Panc1 (cell line): ENCODE data around the gene ZNF563. TPM values are rescaled to one million over a fixed set of nuclear protein-coding genes. Genes with fewer than 3 reads are reported as not detected.
A peak's percentile ranks its signal among the peaks of the same experiment; 100 is the strongest.

ENCODE experiments used
- ATAC-seq: fragments of 200-7000 bp; cut with Tn5 transposase; 2 replicates; pipeline ENCODE4 v1.9.1; 2020; ENCODE audit warnings: mild to moderate bottlenecking, moderate library complexity
- BruUV-seq: library from RNA; stranded (reverse); fragments of 400-500 nt; replicated peaks from 2 replicates; lab custom pipeline; 2021; lab: Mats Ljungman, UMichigan
- CTCF ChIA-PET: fragments of 300-600 bp; sonication (Branson Sonifier 250); formaldehyde crosslinking; loops from one replicate; lab custom pipeline; 2022; ENCODE audit warnings: antibody characterized with exemption; lab: Charles Lee
- POLR2A ChIA-PET: fragments of 300-600 bp; sonication (Branson Sonifier 250); formaldehyde crosslinking; loops from one replicate; lab custom pipeline; 2022; ENCODE audit warnings: antibody characterized with exemption; lab: Charles Lee
- DNase-seq: peaks from one replicate; pipeline ENCODE4 v3.0.0-alpha.2; 2010; ENCODE audit warnings: low read depth, low spot score
- H3K27ac ChIP-seq: 2 replicates; pipeline ENCODE4 v1.5.1; 2011; ENCODE audit warnings: mild to moderate bottlenecking, low read length, inconsistent platforms
- H3K27me3 ChIP-seq: fragments of 200-500 bp; sonication (Bioruptor generic); 2 replicates; pipeline ENCODE4 v1.6.0; 2014; ENCODE audit warnings: low read length, inconsistent platforms; ENCODE audit not compliant: control insufficient read depth, insufficient read depth
- H3K36me3 ChIP-seq: fragments of 200-500 bp; sonication (Bioruptor generic); 2 replicates; pipeline ENCODE4 v1.5.1; 2014; ENCODE audit warnings: inconsistent platforms, mild to moderate bottlenecking, low read length, moderate library complexity; ENCODE audit not compliant: control insufficient read depth, insufficient read depth
- H3K4me1 ChIP-seq: 2 replicates; pipeline ENCODE4 v1.5.1; 2011; ENCODE audit warnings: inconsistent platforms, mild to moderate bottlenecking, low read length, moderate library complexity; ENCODE audit not compliant: control insufficient read depth, insufficient read depth
- H3K4me3 ChIP-seq, 2 experiments: 2 replicates each; pipeline ENCODE4 v1.5.1; 2011 to 2012; ENCODE audit warnings: low read depth in 2 of 2, low read length in 2 of 2, mild to moderate bottlenecking in 2 of 2, inconsistent platforms in 1 of 2, moderate library complexity in 1 of 2
- H3K9me3 ChIP-seq: fragments of 200-500 bp; sonication (Bioruptor generic); 2 replicates; pipeline ENCODE4 v1.5.1; 2014; ENCODE audit warnings: low read depth, mild to moderate bottlenecking, inconsistent platforms, low read length, moderate library complexity; ENCODE audit not compliant: control insufficient read depth, insufficient read depth
- CTCF ChIP-seq: fragments of 450-650 bp; IDR thresholded peaks from 2 replicates; pipeline ENCODE4 v1.5.1; 2017; ENCODE audit warnings: mild to moderate bottlenecking
- POLR2AphosphoS5 ChIP-seq: IDR thresholded peaks from 2 replicates; pipeline ENCODE4 v1.6.1; 2012; ENCODE audit warnings: mild to moderate bottlenecking, low read depth, low read length, moderate library complexity
- SIN3A ChIP-seq: IDR thresholded peaks from 2 replicates; pipeline ENCODE4 v1.6.1; 2012; ENCODE audit warnings: low read depth, mild to moderate bottlenecking, low read length, moderate library complexity, borderline replicate concordance; ENCODE audit not compliant: insufficient read depth
- TCF7L2 ChIP-seq: IDR thresholded peaks from 2 replicates; pipeline ENCODE4 v1.6.1; 2011; ENCODE audit warnings: mild to moderate bottlenecking, low read depth, low read length, inconsistent platforms
- in situ Hi-C: cut with HindIII; loops from 2 replicates; pipeline ENCODE4 v1.10.0; 2016; ENCODE audit warnings: low sequenced_read_pairs, low pct_unique_long_range_greater_than_20kb
- intact Hi-C: fragments of 100-400 bp; cut with micrococcal nuclease; formaldehyde crosslinking; loops from one replicate; pipeline ENCODE4 v1.10.0; 2022; ENCODE audit not compliant: unreplicated experiment
- total RNA-seq: library from RNA; stranded (reverse); gene quantifications from one replicate; pipeline ENCODE4 v1.2.1, GENCODE V29; 2021; ENCODE audit not compliant: unreplicated experiment
- TF ChIP-seq, protein P1 (sequence below), 2 experiments: IDR thresholded peaks; 2 replicates each; pipeline ENCODE4 v1.6.1; 2011 to 2012; ENCODE audit warnings: low read depth in 2 of 2, control low read depth in 1 of 2, low read length in 1 of 2, mild to moderate bottlenecking in 1 of 2, moderate library complexity in 1 of 2; ENCODE audit not compliant: insufficient read depth in 1 of 2

Gene ZNF563
- total RNA-seq, 1 experiment from 2014 or later = 2.2 TPM

DNA sequence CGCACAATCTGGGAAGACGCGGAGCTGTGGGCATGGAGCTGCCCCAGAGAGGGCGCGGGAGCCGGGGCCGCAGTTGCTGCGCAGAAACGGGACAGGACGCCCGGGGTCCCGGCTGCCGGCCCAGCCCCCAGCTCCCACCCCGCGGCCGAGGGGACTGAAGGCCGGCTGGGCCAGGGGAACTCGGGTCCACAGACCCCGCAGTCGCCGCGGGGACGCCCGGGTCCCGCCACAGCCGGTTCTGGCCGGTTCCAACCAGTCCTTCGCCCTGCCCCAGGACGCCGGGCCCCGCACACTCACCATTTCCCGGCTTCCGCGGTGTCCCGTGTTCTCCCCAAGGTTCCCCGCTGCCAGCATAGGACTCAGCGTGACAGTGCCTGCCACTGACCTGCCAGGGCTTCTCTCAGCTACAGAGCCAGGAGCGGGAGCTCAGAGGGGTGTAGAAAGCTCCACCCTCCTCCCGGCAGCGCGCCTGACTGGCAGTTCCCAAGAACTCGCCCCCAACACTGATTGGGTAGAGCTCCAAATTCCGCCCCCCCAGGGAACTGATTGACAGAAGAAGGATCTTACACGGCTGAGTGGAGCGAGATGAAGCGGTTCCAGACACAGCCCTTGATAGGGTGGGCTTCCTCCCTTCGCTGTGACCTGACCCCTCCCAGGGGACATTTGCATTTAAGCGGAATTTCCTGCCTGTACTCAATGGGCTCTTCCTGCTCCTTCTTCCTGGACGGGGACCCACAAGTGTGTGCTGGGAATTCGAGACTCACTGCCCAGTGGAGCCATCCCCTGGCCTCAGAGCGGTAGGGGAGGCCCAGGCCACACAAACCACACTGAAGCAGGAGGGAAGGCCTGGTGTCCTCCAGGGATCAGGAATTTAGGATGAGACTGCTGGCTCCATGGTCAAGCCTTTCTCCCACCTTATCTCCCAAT lies 32.1 kb upstream of the ZNF563 start, which contains the start of gene ZNF442:
Gene ZNF442 (minus strand): TSS at position 448 of the 927 bp plus-strand sequence. CDS start 2,052 bp downstream, outside the sequence.
- ChIA-PET POLR2A (interaction anchor here (0.5 to 0.6 kb wide), 3 partner anchors 64 to 240 kb away, joined by 3 to 4 read pairs (median 3); no protein-coding TSS in a partner anchor), CTCF (interaction anchor here (0.6 to 1.2 kb wide), 4 partner anchors 32 to 568 kb away, joined by 4 to 6 read pairs (median 6); partner anchors contain the start of gene ZNF563)

More for the DNA sequence above, 32.1 kb upstream of the ZNF563 start, which contains the start of gene ZNF442:
- H3K4me3 ChIP-seq = peak within 1 kb of the TSS; percentile 67 to 82
- ATAC-seq (peak; percentile 100), DNase-seq (peak; percentile 69)
- peak within 1 kb of the TSS; percentile 71 for H3K27ac ChIP-seq
- in situ Hi-C loops = no loop called here
- H3K36me3 ChIP-seq = no peaks in the 10 kb centered on the region
- peaks cover 3% of the 10 kb centered on the region; the same call in 1 of the 2 replicates for H3K9me3 ChIP-seq
- H3K4me1 ChIP-seq = 0 out of 2 replicates have a peak, but pooled peaks cover 3% of the 10 kb centered on the region
- no TSS peak for BruUV-seq
- intact Hi-C loops = no loop called here
- TF ChIP-seq, protein P1, sequence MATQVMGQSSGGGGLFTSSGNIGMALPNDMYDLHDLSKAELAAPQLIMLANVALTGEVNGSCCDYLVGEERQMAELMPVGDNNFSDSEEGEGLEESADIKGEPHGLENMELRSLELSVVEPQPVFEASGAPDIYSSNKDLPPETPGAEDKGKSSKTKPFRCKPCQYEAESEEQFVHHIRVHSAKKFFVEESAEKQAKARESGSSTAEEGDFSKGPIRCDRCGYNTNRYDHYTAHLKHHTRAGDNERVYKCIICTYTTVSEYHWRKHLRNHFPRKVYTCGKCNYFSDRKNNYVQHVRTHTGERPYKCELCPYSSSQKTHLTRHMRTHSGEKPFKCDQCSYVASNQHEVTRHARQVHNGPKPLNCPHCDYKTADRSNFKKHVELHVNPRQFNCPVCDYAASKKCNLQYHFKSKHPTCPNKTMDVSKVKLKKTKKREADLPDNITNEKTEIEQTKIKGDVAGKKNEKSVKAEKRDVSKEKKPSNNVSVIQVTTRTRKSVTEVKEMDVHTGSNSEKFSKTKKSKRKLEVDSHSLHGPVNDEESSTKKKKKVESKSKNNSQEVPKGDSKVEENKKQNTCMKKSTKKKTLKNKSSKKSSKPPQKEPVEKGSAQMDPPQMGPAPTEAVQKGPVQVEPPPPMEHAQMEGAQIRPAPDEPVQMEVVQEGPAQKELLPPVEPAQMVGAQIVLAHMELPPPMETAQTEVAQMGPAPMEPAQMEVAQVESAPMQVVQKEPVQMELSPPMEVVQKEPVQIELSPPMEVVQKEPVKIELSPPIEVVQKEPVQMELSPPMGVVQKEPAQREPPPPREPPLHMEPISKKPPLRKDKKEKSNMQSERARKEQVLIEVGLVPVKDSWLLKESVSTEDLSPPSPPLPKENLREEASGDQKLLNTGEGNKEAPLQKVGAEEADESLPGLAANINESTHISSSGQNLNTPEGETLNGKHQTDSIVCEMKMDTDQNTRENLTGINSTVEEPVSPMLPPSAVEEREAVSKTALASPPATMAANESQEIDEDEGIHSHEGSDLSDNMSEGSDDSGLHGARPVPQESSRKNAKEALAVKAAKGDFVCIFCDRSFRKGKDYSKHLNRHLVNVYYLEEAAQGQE (IDR thresholded peaks at IDR 0.05; ENCODE audit: insufficient read depth in 1 of 2, low read depth in 2 of 2, low read length in 1 of 2) = 0 out of 4 replicates have a peak, but pooled peaks of 1 of the 2 experiments have one; percentile 19
- TF ChIP-seq TCF7L2 = no peak
- TF ChIP-seq SIN3A = peak; percentile 61; the same call in 1 of the 2 replicates
- TF ChIP-seq CTCF = peak; percentile 71
- TF ChIP-seq POLR2AphosphoS5 = peak; percentile 45; the same call in 1 of the 2 replicates
- no peaks in the 10 kb centered on the region for H3K27me3 ChIP-seq
